ENCODE measurements around the gene RBMS3. TPM values are rescaled to one million over a fixed set of nuclear protein-coding genes. Genes with fewer than 3 reads are reported as not detected.

The RBMS3 gene
- total and polyA plus RNA-seq, 2 of the 8 experiments (the other 6 are each of a cell fraction or from before 2014, with no cell fraction given): 3.7 to 6.9 TPM

- CTCF ChIA-PET (ENCODE audit: partially characterized antibody): no interaction called here
- no peaks in the 10 kb centered on the region for H3K4me1 ChIP-seq (replicated peaks in 1 of 4; ENCODE audit: control insufficient read depth in 3 of 4, insufficient read depth in 4 of 4, low read length in 3 of 4)
- H3K9me3 ChIP-seq (ENCODE audit: insufficient read depth in 2 of 2, low read depth in 1 of 2, low read length in 1 of 2): no peaks in the 10 kb centered on the region; a peak in 1 of 4 replicates
- H4K91ac ChIP-seq (replicated peaks; ENCODE audit: insufficient read length, low read length): no peak overlapping the region
- H4K5ac ChIP-seq (ENCODE audit: insufficient read length, low read depth, low read length): no peak overlapping the region
- H2BK120ac ChIP-seq (replicated peaks; ENCODE audit: low read depth, low read length): no peak overlapping the region
- H3K27ac ChIP-seq (ENCODE audit: low read depth, low read length): no peak overlapping the region
- no peak overlapping the region for H3K23ac ChIP-seq (ENCODE audit: insufficient read length)
- no peaks in the 10 kb centered on the region for H3K23me2 ChIP-seq (ENCODE audit: low read depth, low read length)
- H3K27me3 ChIP-seq (replicated peaks in 1 of 4; ENCODE audit: control insufficient read depth in 3 of 4, extremely low read depth in 1 of 4, insufficient read depth in 3 of 4, low read length in 3 of 4): no peaks in the 10 kb centered on the region
- no peak overlapping the region for H2BK15ac ChIP-seq (ENCODE audit: low read length)
- WGBS, 2 experiments (ENCODE audit: extremely low coverage in 1 of 2, insufficient coverage in 1 of 2, insufficient read length in 1 of 2, insufficient replicate concordance in 2 of 2, low coverage in 1 of 2, low lambda C conversion rate in 2 of 2, missing lambda C conversion rate in 1 of 2): 91% methylated on average over 4 of the region's 4 CpGs; no CpG with 5 or more reads in 1 of the 2 experiments
- no peak overlapping the region for H2BK12ac ChIP-seq (ENCODE audit: low read depth, low read length)
- H3K56ac ChIP-seq (replicated peaks; ENCODE audit: insufficient read length, low read depth, low read length): no peak overlapping the region
- H3K4me2 ChIP-seq (ENCODE audit: insufficient read depth in 1 of 2, low read depth in 2 of 2, low read length in 2 of 2): no peak overlapping the region
- H3K36me3 ChIP-seq (ENCODE audit: control insufficient read depth in 2 of 4, insufficient read depth in 4 of 4, low read length in 3 of 4): no peaks in the 10 kb centered on the region
- no peak overlapping the region for H2BK5ac ChIP-seq (ENCODE audit: low read depth, low read length)
- no peaks in the 10 kb centered on the region for H3K79me2 ChIP-seq (ENCODE audit: control insufficient read depth in 1 of 2, insufficient read depth in 2 of 2, low read length in 2 of 2)
- POLR2A ChIA-PET (ENCODE audit: partially characterized antibody): no interaction called here
- H3K14ac ChIP-seq (ENCODE audit: insufficient read length): no peak overlapping the region
- no peaks in the 10 kb centered on the region for H3K79me1 ChIP-seq (ENCODE audit: low read depth, low read length)
- H3K18ac ChIP-seq (ENCODE audit: extremely low read depth, low read length): no peak overlapping the region
- no peak for DNase-seq (ENCODE audit: low read depth in 1 of 2, low spot score in 2 of 2)
- no peak overlapping the region for H2AK5ac ChIP-seq (ENCODE audit: low read depth, low read length)
- H2AFZ ChIP-seq (ENCODE audit: low read length): no peak overlapping the region
- H3K4ac ChIP-seq (replicated peaks; ENCODE audit: insufficient read length, low read depth, low read length): no peak overlapping the region
- H4K8ac ChIP-seq (ENCODE audit: extremely low read depth, insufficient read depth, low read length): no peak overlapping the region
- no peak overlapping the region for H3K4me3 ChIP-seq (ENCODE audit: extremely low read depth in 1 of 4, insufficient read depth in 2 of 4, low read depth in 3 of 4, low read length in 4 of 4)
- no peak for FAIRE-seq
- no peak overlapping the region for H2BK20ac ChIP-seq (ENCODE audit: low read length)
- H3K9ac ChIP-seq (replicated peaks in 1 of 4; ENCODE audit: extremely low read depth in 1 of 4, low read depth in 3 of 4, low read length in 3 of 4): no peak overlapping the region
- H4K20me1 ChIP-seq (replicated peaks in 1 of 2; ENCODE audit: control insufficient read depth in 1 of 2, insufficient read depth in 2 of 2, low read length in 2 of 2): no peaks in the 10 kb centered on the region
- TF ChIP-seq MAFK (IDR thresholded peaks at IDR 0.05; ENCODE audit: low read depth, low read length): no peak
- no peak for TF ChIP-seq RBBP5 (IDR thresholded peaks at IDR 0.05; ENCODE audit: borderline replicate concordance, low read depth, low read length)
- TF ChIP-seq RXRA (IDR thresholded peaks at IDR 0.05; ENCODE audit: insufficient read depth, low read depth, low read length): no peak
- no peak for TF ChIP-seq SUZ12 (IDR thresholded peaks at IDR 0.05; ENCODE audit: low read length)
- TF ChIP-seq FOSL1 (IDR thresholded peaks at IDR 0.05; ENCODE audit: insufficient read depth, low read depth, low read length): no peak
- no peak for TF ChIP-seq PHF8 (conservative IDR thresholded peaks at IDR 0.05; ENCODE audit: low read depth, low read length)
- TF ChIP-seq ZNF274 (IDR thresholded peaks at IDR 0.05; ENCODE audit: borderline replicate concordance, extremely low read depth, low read length): no peak
- TF ChIP-seq TEAD4 (IDR thresholded peaks at IDR 0.05; ENCODE audit: low read depth, low read length): no peak
- no peak for TF ChIP-seq GABPA (IDR thresholded peaks at IDR 0.05; ENCODE audit: borderline replicate concordance, insufficient read depth, low read length)
These were observed 338.8 kb downstream of the RBMS3 start for GRCh38 chr3:29619676-29620075.
